ENCODE data around the gene MAT2A. TPM values are rescaled to one million over a fixed set of nuclear protein-coding genes. Genes with fewer than 3 reads are reported as not detected.

MAT2A gene
- total and polyA plus RNA-seq, 9 of the 15 experiments (the other 6 are each of a cell fraction or from before 2014, with no cell fraction given) = 130 to 1,027 (median 240) TPM

GRCh38 chr2:85527787-85528186 is 11.2 kb upstream of the MAT2A start:
- in situ Hi-C loops (cut with MboI) = no loop called here
- H3K9ac ChIP-seq (ENCODE audit: insufficient read depth in 1 of 2, low read depth in 2 of 2, low read length in 2 of 2) = no peak overlapping the region
- no peak for FAIRE-seq
- no peak overlapping the region for H3K4me3 ChIP-seq
- intact Hi-C loops (cut with micrococcal nuclease) = no loop called here
- H3K36me3 ChIP-seq (ENCODE audit: control insufficient read depth, insufficient read depth, low read length) = no peaks in the 10 kb centered on the region
- H3K4me1 ChIP-seq (replicated peaks in 1 of 2; ENCODE audit: control insufficient read depth in 2 of 2, insufficient read depth in 2 of 2, low read length in 2 of 2) = peaks cover 26 to 27% of the 10 kb centered on the region in 2 experiments
- H3K9me1 ChIP-seq (ENCODE audit: control insufficient read depth, insufficient read depth, low read length) = no peaks in the 10 kb centered on the region
- DNase-seq (ENCODE audit: extremely low read depth in 1 of 4, low spot score in 3 of 4) = no peak
- no peak overlapping the region for H3K4me2 ChIP-seq (ENCODE audit: insufficient read depth, low read length)
- no peak for TF ChIP-seq SLC30A9 (CRISPR knock-in tag; IDR thresholded peaks at IDR 0.05)
- TF ChIP-seq MCM2 (IDR thresholded peaks at IDR 0.05; ENCODE audit: low read depth) = no peak
- TF ChIP-seq PCBP2 (IDR thresholded peaks at IDR 0.05; ENCODE audit: low read depth, low read length, poor library complexity, severe bottlenecking) = no peak
- no peak for TF ChIP-seq SRSF1 (IDR thresholded peaks at IDR 0.05; ENCODE audit: low read depth, low read length)
- H2AFZ ChIP-seq (ENCODE audit: low read depth, low read length) = no peak overlapping the region; the same call in 1 of the 2 replicates
- H3K79me2 ChIP-seq (ENCODE audit: control insufficient read depth, insufficient read depth, low read length) = no peaks in the 10 kb centered on the region
- ChIA-PET CTCF (ENCODE audit: low intra/inter-chr PET ratio) (no interaction called here), POLR2A (interaction anchor here (2.4 kb wide), 1 partner anchor 11 kb away, joined by 18 read pairs; the partner anchor contains the start of gene MAT2A)
- BruUV-seq (replicated peaks) = no TSS peak
- no peak overlapping the region for H3K27ac ChIP-seq (ENCODE audit: extremely low read depth, low read depth, low read length)
- H4K20me1 ChIP-seq (replicated peaks; ENCODE audit: control insufficient read depth, insufficient read depth, low read length) = no peaks in the 10 kb centered on the region
- no peak for ATAC-seq
- no peaks in the 10 kb centered on the region for H3K9me3 ChIP-seq (replicated peaks; ENCODE audit: control insufficient read depth, insufficient read depth, low read depth, low read length)
- no peaks in the 10 kb centered on the region for H3K27me3 ChIP-seq (ENCODE audit: control insufficient read depth in 2 of 2, insufficient read depth in 2 of 2, low read length in 2 of 2)

- ChIA-PET POLR2A (interaction anchor here (2.4 kb wide), 1 partner anchor 10 kb away, joined by 18 read pairs; the partner anchor contains the start of gene MAT2A), CTCF (ENCODE audit: low intra/inter-chr PET ratio) (no interaction called here)
- ATAC-seq (no peak), FAIRE-seq (no peak), DNase-seq (ENCODE audit: extremely low read depth in 1 of 4, low spot score in 3 of 4) (no peak)
- Histone ChIP-seq H3K79me2 (ENCODE audit: control insufficient read depth, insufficient read depth, low read length) (no peaks in the 10 kb centered on the region), H4K20me1 (replicated peaks; ENCODE audit: control insufficient read depth, insufficient read depth, low read length) (no peaks in the 10 kb centered on the region), H3K4me1 (replicated peaks in 1 of 2; ENCODE audit: control insufficient read depth in 2 of 2, insufficient read depth in 2 of 2, low read length in 2 of 2) (peaks cover 21 to 22% of the 10 kb centered on the region in 2 experiments), H3K27ac (ENCODE audit: extremely low read depth, low read depth, low read length) (no peak overlapping the region), H2AFZ (ENCODE audit: low read depth, low read length) (no peak overlapping the region), H3K4me2 (ENCODE audit: insufficient read depth, low read length) (no peak overlapping the region), H3K36me3 (ENCODE audit: control insufficient read depth, insufficient read depth, low read length) (no peaks in the 10 kb centered on the region), H3K9me3 (replicated peaks; ENCODE audit: control insufficient read depth, insufficient read depth, low read depth, low read length) (no peaks in the 10 kb centered on the region), H3K27me3 (ENCODE audit: control insufficient read depth in 2 of 2, insufficient read depth in 2 of 2, low read length in 2 of 2) (no peaks in the 10 kb centered on the region), H3K9me1 (ENCODE audit: control insufficient read depth, insufficient read depth, low read length) (no peaks in the 10 kb centered on the region), H3K4me3 (no peak overlapping the region), H3K9ac (ENCODE audit: insufficient read depth in 1 of 2, low read depth in 2 of 2, low read length in 2 of 2) (no peak overlapping the region)
- 65% methylated on average over 2 of the region's 2 CpGs for WGBS (ENCODE audit: insufficient coverage, low coverage, missing lambda C conversion rate)
- in situ Hi-C loops (cut with MboI) (no loop called here), intact Hi-C loops (cut with micrococcal nuclease) (no loop called here)
- BruUV-seq (replicated peaks) = no TSS peak
- no peak for TF ChIP-seq CLOCK (CRISPR knock-in tag; IDR thresholded peaks at IDR 0.05; ENCODE audit: borderline replicate concordance)
- TF ChIP-seq PBX2 (CRISPR knock-in tag; IDR thresholded peaks at IDR 0.05; ENCODE audit: low read depth) = no peak
- TF ChIP-seq PBX2 (tag; conservative IDR thresholded peaks at IDR 0.05; ENCODE audit: low read depth) = no peak
- no peak for TF ChIP-seq ZC3H8 (IDR thresholded peaks at IDR 0.05)
- no peak for TF ChIP-seq POLR2G (IDR thresholded peaks at IDR 0.05; ENCODE audit: low read depth, low read length)
- no peak for TF ChIP-seq LARP7 (IDR thresholded peaks at IDR 0.05)
- no peak for TF ChIP-seq CEBPB (tag; IDR thresholded peaks at IDR 0.05)
- TF ChIP-seq RCOR1 (IDR thresholded peaks at IDR 0.05; ENCODE audit: borderline replicate concordance in 1 of 2, low read depth in 2 of 2, low read length in 2 of 2) = no peak
- no peak for TF ChIP-seq ZFP1 (CRISPR knock-in tag; IDR thresholded peaks at IDR 0.05)
Observed at GRCh38 chr2:85528355-85528754, 10.6 kb upstream of the MAT2A start.

Measured in K562 (cell line).